ENCODE results near the gene PAXX.

Gene PAXX

GRCh38 chr9:136973618-136974617 is 18.3 kb upstream of the PAXX start:
- no peak overlapping the region for H3K4me3 ChIP-seq (replicated peaks; ENCODE audit: insufficient read depth, low read length)
- TF ChIP-seq GABPA (IDR thresholded peaks at IDR 0.05; ENCODE audit: low read depth) (no peak), POLR2AphosphoS5 (IDR thresholded peaks at IDR 0.05; ENCODE audit: low read depth) (no peak), REST (IDR thresholded peaks at IDR 0.05; ENCODE audit: insufficient replicate concordance, low read depth) (no peak), SPI1 (IDR thresholded peaks at IDR 0.05; ENCODE audit: borderline replicate concordance, low read depth) (no peak), CTCF (IDR thresholded peaks at IDR 0.05; ENCODE audit: insufficient read depth, low read length) (no peak)
- H3K27ac ChIP-seq (replicated peaks), result no peak overlapping the region
- no peak for DNase-seq (ENCODE audit: low read depth in 1 of 2, low spot score in 1 of 2)
- no peaks in the 10 kb centered on the region for H3K27me3 ChIP-seq (ENCODE audit: insufficient read depth, poor library complexity, severe bottlenecking)

GRCh38 chr9:136974817-136975535 is 17.2 kb upstream of the PAXX start:
- DNase-seq (ENCODE audit: low read depth in 1 of 2, low spot score in 1 of 2), result no peak
- TF ChIP-seq REST (IDR thresholded peaks at IDR 0.05; ENCODE audit: insufficient replicate concordance, low read depth) (no peak), POLR2AphosphoS5 (IDR thresholded peaks at IDR 0.05; ENCODE audit: low read depth) (no peak), CTCF (IDR thresholded peaks at IDR 0.05; ENCODE audit: insufficient read depth, low read length) (no peak), SPI1 (IDR thresholded peaks at IDR 0.05; ENCODE audit: borderline replicate concordance, low read depth) (no peak), GABPA (IDR thresholded peaks at IDR 0.05; ENCODE audit: low read depth) (no peak)
- Histone ChIP-seq H3K27me3 (ENCODE audit: insufficient read depth, poor library complexity, severe bottlenecking) (no peaks in the 10 kb centered on the region), H3K27ac (replicated peaks) (no peak overlapping the region), H3K4me3 (replicated peaks; ENCODE audit: insufficient read depth, low read length) (no peak overlapping the region)

- Histone ChIP-seq H3K4me3 (replicated peaks; ENCODE audit: insufficient read depth, low read length) (no peak overlapping the region), H3K27me3 (ENCODE audit: insufficient read depth, poor library complexity, severe bottlenecking) (no peaks in the 10 kb centered on the region), H3K27ac (replicated peaks) (no peak overlapping the region)
- peak in 1 of 2 experiments; percentile 30 for DNase-seq (ENCODE audit: low read depth in 1 of 2, low spot score in 1 of 2)
- no peak for TF ChIP-seq POLR2AphosphoS5 (IDR thresholded peaks at IDR 0.05; ENCODE audit: low read depth)
- no peak for TF ChIP-seq SPI1 (IDR thresholded peaks at IDR 0.05; ENCODE audit: borderline replicate concordance, low read depth)
- TF ChIP-seq REST (IDR thresholded peaks at IDR 0.05; ENCODE audit: insufficient replicate concordance, low read depth), result no peak
- TF ChIP-seq GABPA (IDR thresholded peaks at IDR 0.05; ENCODE audit: low read depth), result no peak
- TF ChIP-seq CTCF (IDR thresholded peaks at IDR 0.05; ENCODE audit: insufficient read depth, low read length), result peak; percentile 7
Measured at GRCh38 chr9:136975644-136976043, 16.6 kb upstream of the PAXX start.

Measured in HL-60 (cell line).